Measurements from ENCODE around the gene RP9.

Gene RP9

GRCh38 chr7:33061282-33061937 is 47.8 kb downstream of the RP9 start:
- H3K27ac ChIP-seq (replicated peaks; ENCODE audit: low read length) = no peak overlapping the region
- no peak overlapping the region for H3K14ac ChIP-seq (ENCODE audit: low read length)
- H3K79me1 ChIP-seq (ENCODE audit: low read depth, low read length) = peaks cover 4% of the 10 kb centered on the region
- no peak overlapping the region for H2BK12ac ChIP-seq (ENCODE audit: low read length)
- H3K18ac ChIP-seq (ENCODE audit: low read length) = no peak overlapping the region
- H3K9ac ChIP-seq (ENCODE audit: low read depth, low read length, poor library complexity) = no peak overlapping the region
- peak overlapping the region; percentile 12 for H3K4me2 ChIP-seq (ENCODE audit: insufficient read depth, low read length, poor library complexity, severe bottlenecking)
- H2BK15ac ChIP-seq (ENCODE audit: low read length) = no peak overlapping the region
- no peak overlapping the region for H2BK120ac ChIP-seq (ENCODE audit: low read depth, low read length)
- no peak overlapping the region for H3K23ac ChIP-seq (ENCODE audit: low read depth, low read length, poor library complexity)
- no peak overlapping the region for H2AK5ac ChIP-seq (ENCODE audit: low read depth, low read length)
- peaks cover 2 to 25% of the 10 kb centered on the region in 2 donors for H3K9me3 ChIP-seq (replicated peaks in 1 of 2; ENCODE audit: control insufficient read depth in 2 of 2, insufficient read depth in 1 of 2, low read depth in 1 of 2, low read length in 2 of 2)
- H2AFZ ChIP-seq (ENCODE audit: low read length) = no peak overlapping the region
- no peaks in the 10 kb centered on the region for H3K27me3 ChIP-seq (ENCODE audit: control insufficient read depth in 3 of 3, insufficient read depth in 3 of 3, low read depth in 1 of 3, low read length in 3 of 3)
- H3K36me3 ChIP-seq (replicated peaks in 1 of 2; ENCODE audit: control insufficient read depth in 2 of 2, insufficient read depth in 2 of 2, low read length in 2 of 2) = peaks cover 0 to 23% of the 10 kb centered on the region in 2 donors
- no CpG with 5 or more reads among the region's 8 CpGs for WGBS, 2 donors (ENCODE audit: extremely low coverage in 2 of 2, insufficient read length in 2 of 2, insufficient replicate concordance in 1 of 2)
- H3K4me1 ChIP-seq (ENCODE audit: control insufficient read depth in 2 of 2, insufficient read depth in 1 of 2, low read depth in 1 of 2, low read length in 2 of 2) = peaks cover 4 to 6% of the 10 kb centered on the region in 2 donors
- H4K8ac ChIP-seq (ENCODE audit: low read depth, low read length) = no peak overlapping the region
- DNase-seq (ENCODE audit: low spot score) = no peak
- no peak overlapping the region for H4K91ac ChIP-seq (ENCODE audit: low read depth, low read length, poor library complexity)
- H3K4ac ChIP-seq (ENCODE audit: low read length) = no peak overlapping the region
- H2BK5ac ChIP-seq (ENCODE audit: low read length) = no peak overlapping the region
- H3K4me3 ChIP-seq (ENCODE audit: low read length in 2 of 2) = peak overlapping the region in 1 of 2 donors; percentile 77

DNA sequence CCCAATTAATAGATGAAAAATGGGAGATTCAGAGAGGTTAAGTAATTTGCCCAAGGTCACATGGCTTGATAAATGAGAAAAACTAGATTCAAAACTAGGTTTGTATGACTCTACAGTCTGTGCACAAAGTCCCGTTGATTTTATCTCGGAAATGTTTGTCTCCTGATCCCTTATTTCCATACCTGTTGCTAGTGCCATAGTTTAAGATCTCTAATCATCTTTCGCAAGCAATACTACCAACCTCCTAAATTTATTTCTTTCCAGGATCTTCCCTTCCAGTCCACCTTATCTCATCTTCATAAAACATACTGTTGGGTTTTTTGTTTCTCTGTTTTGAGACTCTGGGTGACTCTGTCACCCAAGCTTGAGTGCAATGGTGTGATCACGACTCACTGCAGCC is 49.6 kb downstream of the RP9 start:
- Histone ChIP-seq H3K4me3 (ENCODE audit: low read length in 2 of 2) (no peak overlapping the region), H3K4me2 (ENCODE audit: insufficient read depth, low read length, poor library complexity, severe bottlenecking) (no peak overlapping the region), H2AK5ac (ENCODE audit: low read depth, low read length) (no peak overlapping the region), H3K27ac (replicated peaks; ENCODE audit: low read length) (no peak overlapping the region), H4K8ac (ENCODE audit: low read depth, low read length) (no peak overlapping the region), H2AFZ (ENCODE audit: low read length) (no peak overlapping the region), H4K91ac (ENCODE audit: low read depth, low read length, poor library complexity) (no peak overlapping the region), H3K9me3 (replicated peaks in 1 of 2; ENCODE audit: control insufficient read depth in 2 of 2, insufficient read depth in 1 of 2, low read depth in 1 of 2, low read length in 2 of 2) (peaks cover 0 to 20% of the 10 kb centered on the region in 2 donors), H3K9ac (ENCODE audit: low read depth, low read length, poor library complexity) (no peak overlapping the region), H2BK12ac (ENCODE audit: low read length) (no peak overlapping the region), H2BK5ac (ENCODE audit: low read length) (no peak overlapping the region), H3K27me3 (ENCODE audit: control insufficient read depth in 3 of 3, insufficient read depth in 3 of 3, low read depth in 1 of 3, low read length in 3 of 3) (no peaks in the 10 kb centered on the region), H3K18ac (ENCODE audit: low read length) (no peak overlapping the region), H3K23ac (ENCODE audit: low read depth, low read length, poor library complexity) (no peak overlapping the region), H3K36me3 (replicated peaks in 1 of 2; ENCODE audit: control insufficient read depth in 2 of 2, insufficient read depth in 2 of 2, low read length in 2 of 2) (peaks cover 0 to 29% of the 10 kb centered on the region in 2 donors), H2BK120ac (ENCODE audit: low read depth, low read length) (no peak overlapping the region), H3K4me1 (ENCODE audit: control insufficient read depth in 2 of 2, insufficient read depth in 1 of 2, low read depth in 1 of 2, low read length in 2 of 2) (peaks cover 4 to 6% of the 10 kb centered on the region in 2 donors), H3K14ac (ENCODE audit: low read length) (no peak overlapping the region), H3K4ac (ENCODE audit: low read length) (no peak overlapping the region), H3K79me1 (ENCODE audit: low read depth, low read length) (peaks cover 5% of the 10 kb centered on the region), H2BK15ac (ENCODE audit: low read length) (no peak overlapping the region)
- no CpG with 5 or more reads among the region's 4 CpGs for WGBS, 2 donors (ENCODE audit: extremely low coverage in 2 of 2, insufficient read length in 2 of 2, insufficient replicate concordance in 1 of 2)
- DNase-seq (ENCODE audit: low spot score) = no peak

DNA sequence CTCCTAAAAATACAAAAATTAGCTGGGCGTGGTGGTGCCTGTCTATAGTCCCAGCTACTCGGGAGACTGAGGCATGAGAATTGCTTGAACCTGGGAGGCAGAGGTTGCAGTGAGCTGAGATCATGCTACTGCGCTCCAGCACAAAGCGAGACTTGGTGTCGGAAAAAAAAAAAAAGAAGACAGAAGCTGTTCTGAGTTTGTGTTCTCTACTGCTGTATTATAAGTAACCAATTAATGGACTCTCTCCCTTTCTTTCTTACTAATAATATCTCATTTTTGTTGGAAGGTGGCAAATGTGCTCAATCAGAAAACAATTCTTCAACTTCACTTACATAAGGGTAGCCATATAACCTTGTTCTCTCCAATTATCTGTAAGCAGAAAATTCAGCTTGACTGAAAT is 54.0 kb downstream of the RP9 start:
- Histone ChIP-seq H2AK5ac (ENCODE audit: low read depth, low read length) (no peak overlapping the region), H2BK15ac (ENCODE audit: low read length) (no peak overlapping the region), H3K36me3 (replicated peaks in 1 of 2; ENCODE audit: control insufficient read depth in 2 of 2, insufficient read depth in 2 of 2, low read length in 2 of 2) (peaks cover 0 to 25% of the 10 kb centered on the region in 2 donors), H2AFZ (ENCODE audit: low read length) (no peak overlapping the region), H3K23ac (ENCODE audit: low read depth, low read length, poor library complexity) (no peak overlapping the region), H3K4ac (ENCODE audit: low read length) (no peak overlapping the region), H3K9me3 (replicated peaks in 1 of 2; ENCODE audit: control insufficient read depth in 2 of 2, insufficient read depth in 1 of 2, low read depth in 1 of 2, low read length in 2 of 2) (peaks cover 0 to 16% of the 10 kb centered on the region in 2 donors), H3K18ac (ENCODE audit: low read length) (no peak overlapping the region), H2BK12ac (ENCODE audit: low read length) (no peak overlapping the region), H3K9ac (ENCODE audit: low read depth, low read length, poor library complexity) (no peak overlapping the region), H3K14ac (ENCODE audit: low read length) (no peak overlapping the region), H2BK5ac (ENCODE audit: low read length) (no peak overlapping the region), H3K27ac (replicated peaks; ENCODE audit: low read length) (no peak overlapping the region), H4K91ac (ENCODE audit: low read depth, low read length, poor library complexity) (no peak overlapping the region), H3K4me3 (ENCODE audit: low read length in 2 of 2) (no peak overlapping the region), H3K4me1 (ENCODE audit: control insufficient read depth in 2 of 2, insufficient read depth in 1 of 2, low read depth in 1 of 2, low read length in 2 of 2) (no peaks in the 10 kb centered on the region), H3K79me1 (ENCODE audit: low read depth, low read length) (peaks cover 3% of the 10 kb centered on the region), H3K27me3 (ENCODE audit: control insufficient read depth in 3 of 3, insufficient read depth in 3 of 3, low read depth in 1 of 3, low read length in 3 of 3) (no peaks in the 10 kb centered on the region), H4K8ac (ENCODE audit: low read depth, low read length) (no peak overlapping the region), H2BK120ac (ENCODE audit: low read depth, low read length) (no peak overlapping the region), H3K4me2 (ENCODE audit: insufficient read depth, low read length, poor library complexity, severe bottlenecking) (no peak overlapping the region)
- no peak for DNase-seq (ENCODE audit: low spot score)
- no CpG with 5 or more reads among the region's 5 CpGs for WGBS, 2 donors (ENCODE audit: extremely low coverage in 2 of 2, insufficient read length in 2 of 2, insufficient replicate concordance in 1 of 2)

DNA sequence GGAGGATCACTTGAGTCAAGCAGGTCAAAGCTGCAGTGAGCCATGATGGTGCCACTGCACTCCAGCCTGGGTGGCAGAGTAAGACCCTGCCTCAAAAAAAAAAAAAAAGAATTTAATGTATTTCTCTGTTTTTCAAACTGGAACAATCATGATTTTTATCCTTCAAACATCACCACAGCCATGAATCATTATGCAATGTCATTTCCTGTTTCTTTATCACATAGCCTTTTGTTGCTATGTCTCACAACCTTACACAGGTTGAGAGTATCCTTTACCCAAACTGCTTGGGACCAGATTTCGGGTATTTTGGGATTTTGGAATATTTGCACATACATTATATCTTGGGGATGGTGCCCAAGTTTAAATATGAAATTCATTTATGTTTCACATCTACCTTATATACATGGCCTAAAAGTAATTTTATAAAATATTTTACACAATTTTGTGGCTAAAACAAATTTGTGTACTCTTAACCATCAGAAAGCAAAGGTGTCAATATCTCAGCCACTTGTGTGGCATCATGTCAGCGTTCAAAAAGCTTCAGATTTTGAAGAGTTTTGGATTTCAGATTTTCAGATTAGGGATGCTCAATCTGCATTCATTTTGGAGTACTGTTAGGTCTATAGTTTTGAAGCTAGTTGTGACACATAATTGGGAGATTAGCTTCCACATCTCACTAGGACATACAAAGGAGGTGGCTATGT is 54.8 kb downstream of the RP9 start:
- Histone ChIP-seq H3K79me1 (ENCODE audit: low read depth, low read length) (peaks cover 3% of the 10 kb centered on the region), H3K9me3 (replicated peaks in 1 of 2; ENCODE audit: control insufficient read depth in 2 of 2, insufficient read depth in 1 of 2, low read depth in 1 of 2, low read length in 2 of 2) (peaks cover 0 to 10% of the 10 kb centered on the region in 2 donors)
- no peak for DNase-seq (ENCODE audit: low spot score)

More for the DNA sequence above, 54.8 kb downstream of the RP9 start:
- Histone ChIP-seq H3K4me3 (ENCODE audit: low read length in 2 of 2) (no peak overlapping the region), H4K91ac (ENCODE audit: low read depth, low read length, poor library complexity) (no peak overlapping the region), H2AK5ac (ENCODE audit: low read depth, low read length) (no peak overlapping the region), H3K18ac (ENCODE audit: low read length) (no peak overlapping the region), H4K8ac (ENCODE audit: low read depth, low read length) (no peak overlapping the region), H3K9ac (ENCODE audit: low read depth, low read length, poor library complexity) (no peak overlapping the region), H3K4me2 (ENCODE audit: insufficient read depth, low read length, poor library complexity, severe bottlenecking) (no peak overlapping the region), H3K14ac (ENCODE audit: low read length) (no peak overlapping the region), H3K27ac (replicated peaks; ENCODE audit: low read length) (no peak overlapping the region), H3K4me1 (ENCODE audit: control insufficient read depth in 2 of 2, insufficient read depth in 1 of 2, low read depth in 1 of 2, low read length in 2 of 2) (no peaks in the 10 kb centered on the region), H2BK15ac (ENCODE audit: low read length) (no peak overlapping the region), H2BK120ac (ENCODE audit: low read depth, low read length) (no peak overlapping the region), H3K27me3 (ENCODE audit: control insufficient read depth in 3 of 3, insufficient read depth in 3 of 3, low read depth in 1 of 3, low read length in 3 of 3) (no peaks in the 10 kb centered on the region), H3K4ac (ENCODE audit: low read length) (no peak overlapping the region), H2AFZ (ENCODE audit: low read length) (no peak overlapping the region), H3K23ac (ENCODE audit: low read depth, low read length, poor library complexity) (no peak overlapping the region), H2BK5ac (ENCODE audit: low read length) (no peak overlapping the region), H3K36me3 (replicated peaks in 1 of 2; ENCODE audit: control insufficient read depth in 2 of 2, insufficient read depth in 2 of 2, low read length in 2 of 2) (peaks cover 0 to 17% of the 10 kb centered on the region in 2 donors), H2BK12ac (ENCODE audit: low read length) (no peak overlapping the region)
- WGBS, 2 donors (ENCODE audit: extremely low coverage in 2 of 2, insufficient read length in 2 of 2, insufficient replicate concordance in 1 of 2) = no CpG with 5 or more reads among the region's 2 CpGs
